Testis (tissue), 2 donors: ENCODE results near the gene LLPH.

Experiments used
- CTCF ChIP-seq, 3 experiments: fragments of 450-650 bp in 2 of 3; fragments of 200-600 bp in 1 of 3; sonication (generic) in 1 of 3; IDR thresholded peaks; one replicate each; pipeline ENCODE4 v1.5.1; 2016 to 2019; ENCODE audit warnings: antibody characterized with exemption in 3 of 3, mild to moderate bottlenecking in 2 of 3, moderate library complexity in 1 of 3
- POLR2A ChIP-seq: fragments of 450-650 bp; IDR thresholded peaks from one replicate; pipeline ENCODE4 v1.6.1; 2017; ENCODE audit warnings: antibody characterized with exemption, mild to moderate bottlenecking, moderate library complexity

GRCh38 chr12:66080791-66081190 lies 49.8 kb downstream of the LLPH start:
- TF ChIP-seq CTCF (IDR thresholded peaks at IDR 0.05) (no peak), POLR2A (no peak)
